ENCODE data around the gene NHSL2.

NHSL2 gene

DNA sequence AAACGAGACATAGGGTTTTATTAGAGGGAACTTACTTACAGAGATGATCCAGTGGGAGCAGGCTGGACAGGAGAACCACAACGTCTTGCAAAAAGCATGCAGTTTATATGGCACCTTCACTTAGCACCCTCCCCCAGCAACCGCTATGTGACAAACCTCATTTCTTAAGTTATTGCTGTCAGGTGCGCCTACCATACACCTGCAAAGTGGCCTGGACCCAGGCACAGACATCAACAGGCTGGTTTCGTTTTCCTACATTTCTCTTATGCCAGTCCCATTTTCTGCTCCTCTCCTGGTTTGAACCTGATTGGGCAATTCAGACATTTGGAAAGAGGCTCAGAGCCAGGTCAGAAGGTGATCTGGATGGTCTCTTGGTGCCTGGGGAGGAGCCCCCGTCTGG is 202.8 kb downstream of the NHSL2 start:
- no peak for DNase-seq
- Mint-ChIP-seq H3K27ac (no peak overlapping the region), H3K9me3 (peaks cover 42% of the 10 kb centered on the region), H3K27me3 (ENCODE audit: low read depth, poor library complexity) (peaks cover 5% of the 10 kb centered on the region), H3K36me3 (ENCODE audit: low read depth) (no peaks in the 10 kb centered on the region), H3K4me3 (no peak overlapping the region), H3K4me1 (peaks cover 41% of the 10 kb centered on the region)
- TF ChIP-seq, protein P1, sequence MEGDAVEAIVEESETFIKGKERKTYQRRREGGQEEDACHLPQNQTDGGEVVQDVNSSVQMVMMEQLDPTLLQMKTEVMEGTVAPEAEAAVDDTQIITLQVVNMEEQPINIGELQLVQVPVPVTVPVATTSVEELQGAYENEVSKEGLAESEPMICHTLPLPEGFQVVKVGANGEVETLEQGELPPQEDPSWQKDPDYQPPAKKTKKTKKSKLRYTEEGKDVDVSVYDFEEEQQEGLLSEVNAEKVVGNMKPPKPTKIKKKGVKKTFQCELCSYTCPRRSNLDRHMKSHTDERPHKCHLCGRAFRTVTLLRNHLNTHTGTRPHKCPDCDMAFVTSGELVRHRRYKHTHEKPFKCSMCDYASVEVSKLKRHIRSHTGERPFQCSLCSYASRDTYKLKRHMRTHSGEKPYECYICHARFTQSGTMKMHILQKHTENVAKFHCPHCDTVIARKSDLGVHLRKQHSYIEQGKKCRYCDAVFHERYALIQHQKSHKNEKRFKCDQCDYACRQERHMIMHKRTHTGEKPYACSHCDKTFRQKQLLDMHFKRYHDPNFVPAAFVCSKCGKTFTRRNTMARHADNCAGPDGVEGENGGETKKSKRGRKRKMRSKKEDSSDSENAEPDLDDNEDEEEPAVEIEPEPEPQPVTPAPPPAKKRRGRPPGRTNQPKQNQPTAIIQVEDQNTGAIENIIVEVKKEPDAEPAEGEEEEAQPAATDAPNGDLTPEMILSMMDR (IDR thresholded peaks at IDR 0.05), result no peak

DNA sequence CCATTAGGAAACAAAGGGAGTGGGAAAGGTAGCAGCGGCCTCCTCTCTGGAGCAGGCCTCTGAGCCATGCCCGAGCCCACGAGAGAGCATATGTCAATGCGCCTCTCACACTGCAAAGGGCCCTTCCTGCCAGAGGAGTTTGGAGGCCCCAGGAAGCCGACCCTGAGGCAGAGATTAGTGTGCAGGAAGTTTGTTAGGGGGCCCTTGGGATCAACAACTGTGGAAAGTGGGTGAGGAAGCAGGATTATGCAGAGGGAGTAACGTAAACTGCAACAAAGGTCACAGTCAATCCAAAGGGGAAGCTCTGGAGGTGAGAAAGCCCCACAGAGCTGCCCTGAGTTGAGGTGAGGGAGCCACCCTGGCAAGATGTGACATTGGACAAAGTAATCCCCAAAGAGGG is 203.7 kb downstream of the NHSL2 start:
- H3K27ac Mint-ChIP-seq, result peak overlapping the region; percentile 10

DNA sequence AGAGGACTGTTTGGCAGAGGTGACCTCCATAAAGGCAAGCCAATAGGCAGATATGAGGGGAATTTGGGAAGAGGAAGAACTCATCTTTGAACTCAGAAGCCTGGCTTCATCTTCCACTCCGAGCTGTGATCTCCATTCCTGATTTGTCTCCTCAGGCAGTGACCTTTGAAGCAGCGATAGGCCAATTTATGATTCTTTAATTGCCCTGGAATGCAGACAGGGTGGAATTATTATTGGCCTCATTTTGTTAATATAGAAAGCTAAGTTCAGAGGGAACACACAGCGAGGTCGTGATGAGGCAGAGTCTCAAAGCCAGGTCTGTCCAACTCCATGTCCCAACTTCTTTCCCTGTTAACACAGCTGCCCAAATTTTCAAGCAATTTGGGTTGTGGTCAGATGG is 204.2 kb downstream of the NHSL2 start:
- Mint-ChIP-seq H3K27me3 (ENCODE audit: low read depth, poor library complexity) (peaks cover 5% of the 10 kb centered on the region), H3K9me3 (peaks cover 37% of the 10 kb centered on the region), H3K36me3 (ENCODE audit: low read depth) (no peaks in the 10 kb centered on the region), H3K27ac (no peak overlapping the region), H3K4me1 (peaks cover 40% of the 10 kb centered on the region), H3K4me3 (no peak overlapping the region)
- TF ChIP-seq, protein P1 (IDR thresholded peaks at IDR 0.05), result no peak
- DNase-seq, result no peak

More for the DNA sequence above, 203.7 kb downstream of the NHSL2 start:
- no peak for DNase-seq
- TF ChIP-seq, protein P1 (IDR thresholded peaks at IDR 0.05), result no peak
- H3K4me3 Mint-ChIP-seq, result no peak overlapping the region
- no peaks in the 10 kb centered on the region for H3K36me3 Mint-ChIP-seq (ENCODE audit: low read depth)
- peaks cover 34% of the 10 kb centered on the region for H3K9me3 Mint-ChIP-seq
- peaks cover 5% of the 10 kb centered on the region for H3K27me3 Mint-ChIP-seq (ENCODE audit: low read depth, poor library complexity)
- peaks cover 41% of the 10 kb centered on the region for H3K4me1 Mint-ChIP-seq

DNA sequence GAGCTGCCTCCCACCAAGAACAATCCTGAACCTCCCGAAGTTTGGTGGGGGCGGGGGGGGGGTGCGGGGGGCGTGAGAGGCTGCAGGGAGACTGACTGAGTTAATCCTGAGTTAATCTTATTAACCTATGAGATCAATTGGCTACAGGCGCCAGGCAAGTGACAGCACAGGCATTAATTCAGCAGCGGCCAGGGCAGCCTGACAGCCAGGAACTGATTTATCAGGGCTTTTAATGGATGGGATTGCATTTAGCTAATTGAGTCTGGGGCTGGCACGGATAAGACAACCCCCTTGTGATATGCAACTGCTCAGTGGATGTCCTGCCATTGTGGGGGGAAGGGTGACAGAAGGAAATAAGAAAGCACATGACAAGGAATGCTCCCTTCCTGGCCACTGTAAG is 204.7 kb downstream of the NHSL2 start:
- DNase-seq, result no peak
- Mint-ChIP-seq H3K36me3 (ENCODE audit: low read depth) (no peaks in the 10 kb centered on the region), H3K27me3 (ENCODE audit: low read depth, poor library complexity) (peaks cover 7% of the 10 kb centered on the region), H3K9me3 (peaks cover 37% of the 10 kb centered on the region), H3K4me3 (no peak overlapping the region), H3K4me1 (peaks cover 35% of the 10 kb centered on the region), H3K27ac (no peak overlapping the region)
- TF ChIP-seq, protein P1 (IDR thresholded peaks at IDR 0.05), result no peak

DNA sequence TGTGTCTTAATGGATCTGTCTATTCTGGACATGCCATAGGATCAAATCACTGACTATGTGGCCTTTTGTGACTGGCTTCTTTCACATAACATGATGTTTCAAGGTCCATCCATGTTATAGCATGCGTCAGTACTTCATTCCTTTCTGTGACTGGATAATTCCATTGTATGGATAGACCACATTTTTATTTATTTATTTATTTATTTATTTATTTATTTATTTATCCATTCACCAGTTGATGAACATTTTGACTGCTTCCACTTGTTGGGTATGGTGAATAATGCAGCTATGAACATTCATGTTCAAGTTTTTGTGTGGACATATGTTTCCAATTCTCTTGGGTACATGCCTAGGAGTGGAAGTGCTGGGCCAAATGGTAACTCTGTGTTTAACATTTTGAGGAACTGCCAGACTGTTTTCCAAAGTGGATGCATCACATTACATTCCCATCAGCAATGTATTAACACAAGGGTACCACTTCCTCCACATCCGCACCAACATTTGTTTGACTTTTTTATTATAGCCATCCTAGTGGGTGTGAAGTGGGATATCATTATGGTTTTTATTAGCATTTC is 207.1 kb downstream of the NHSL2 start:
- Mint-ChIP-seq H3K27ac (no peak overlapping the region), H3K27me3 (ENCODE audit: low read depth, poor library complexity) (peaks cover 7% of the 10 kb centered on the region), H3K36me3 (ENCODE audit: low read depth) (no peaks in the 10 kb centered on the region), H3K4me3 (no peak overlapping the region), H3K4me1 (peaks cover 46% of the 10 kb centered on the region), H3K9me3 (peaks cover 29% of the 10 kb centered on the region)
- DNase-seq, result no peak
- TF ChIP-seq, protein P1 (IDR thresholded peaks at IDR 0.05), result no peak

DNA sequence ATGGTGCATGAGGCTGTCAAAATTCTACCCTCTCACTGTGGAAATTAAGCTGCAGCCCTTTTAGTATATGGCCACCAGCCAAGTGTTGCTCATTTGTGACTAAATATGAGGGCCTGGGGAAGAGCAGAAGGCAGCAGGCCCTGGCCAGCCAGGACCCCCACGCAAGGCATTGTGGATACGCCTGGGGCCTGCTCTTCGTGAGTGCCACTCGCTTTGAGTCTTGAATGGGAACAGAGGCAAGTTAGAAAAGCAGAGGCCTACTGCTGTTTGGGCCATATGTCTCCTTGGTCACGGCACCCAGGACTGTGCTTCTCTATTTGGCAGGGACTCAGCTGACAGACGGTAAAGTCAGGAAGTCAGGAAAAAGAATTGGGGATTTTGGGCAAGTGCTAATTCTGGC is 210.2 kb downstream of the NHSL2 start:
- Mint-ChIP-seq H3K9me3 (peaks cover 40% of the 10 kb centered on the region), H3K36me3 (ENCODE audit: low read depth) (no peaks in the 10 kb centered on the region), H3K27ac (no peak overlapping the region), H3K4me1 (peaks cover 52% of the 10 kb centered on the region), H3K4me3 (no peak overlapping the region), H3K27me3 (ENCODE audit: low read depth, poor library complexity) (peaks cover 7% of the 10 kb centered on the region)
- no peak for DNase-seq
- TF ChIP-seq, protein P1 (IDR thresholded peaks at IDR 0.05), result no peak
